DMS53 treated with DMSO at 0.1 percent for 48 hours (cell line): ENCODE measurements around the gene GNG3.

Source experiments
- DNase-seq: peaks from one replicate; lab custom pipeline; 2025; ENCODE audit not compliant: unreplicated experiment; lab: John Stamatoyannopoulos, UW

GNG3 gene

DNA sequence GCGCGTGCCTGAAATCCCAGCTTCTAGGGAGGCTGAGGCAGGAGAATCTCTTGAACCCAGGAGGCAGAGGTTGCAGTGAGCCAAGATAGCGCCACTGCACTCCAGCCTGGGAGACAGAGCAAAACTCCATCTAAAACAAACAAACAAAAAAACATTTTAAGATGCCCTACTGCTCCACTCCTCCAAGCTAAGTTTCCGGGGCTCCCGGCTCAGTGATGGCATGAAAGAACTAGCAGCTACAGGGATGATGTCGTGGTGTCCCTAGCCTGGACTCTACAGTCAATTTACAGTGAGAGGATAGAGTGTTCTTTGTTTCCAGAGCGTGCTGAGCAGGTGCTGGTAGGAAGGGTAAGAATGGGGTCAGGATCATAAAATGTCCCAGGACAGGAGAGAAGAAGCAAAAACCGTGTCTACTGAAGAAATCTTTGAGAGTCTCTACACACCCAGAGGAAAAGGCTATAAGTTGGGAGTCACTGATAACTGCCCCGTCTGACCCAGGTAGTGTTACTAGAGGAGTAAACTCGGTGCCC lies 47.7 kb downstream of the GNG3 start:
- no peak for DNase-seq

DNA sequence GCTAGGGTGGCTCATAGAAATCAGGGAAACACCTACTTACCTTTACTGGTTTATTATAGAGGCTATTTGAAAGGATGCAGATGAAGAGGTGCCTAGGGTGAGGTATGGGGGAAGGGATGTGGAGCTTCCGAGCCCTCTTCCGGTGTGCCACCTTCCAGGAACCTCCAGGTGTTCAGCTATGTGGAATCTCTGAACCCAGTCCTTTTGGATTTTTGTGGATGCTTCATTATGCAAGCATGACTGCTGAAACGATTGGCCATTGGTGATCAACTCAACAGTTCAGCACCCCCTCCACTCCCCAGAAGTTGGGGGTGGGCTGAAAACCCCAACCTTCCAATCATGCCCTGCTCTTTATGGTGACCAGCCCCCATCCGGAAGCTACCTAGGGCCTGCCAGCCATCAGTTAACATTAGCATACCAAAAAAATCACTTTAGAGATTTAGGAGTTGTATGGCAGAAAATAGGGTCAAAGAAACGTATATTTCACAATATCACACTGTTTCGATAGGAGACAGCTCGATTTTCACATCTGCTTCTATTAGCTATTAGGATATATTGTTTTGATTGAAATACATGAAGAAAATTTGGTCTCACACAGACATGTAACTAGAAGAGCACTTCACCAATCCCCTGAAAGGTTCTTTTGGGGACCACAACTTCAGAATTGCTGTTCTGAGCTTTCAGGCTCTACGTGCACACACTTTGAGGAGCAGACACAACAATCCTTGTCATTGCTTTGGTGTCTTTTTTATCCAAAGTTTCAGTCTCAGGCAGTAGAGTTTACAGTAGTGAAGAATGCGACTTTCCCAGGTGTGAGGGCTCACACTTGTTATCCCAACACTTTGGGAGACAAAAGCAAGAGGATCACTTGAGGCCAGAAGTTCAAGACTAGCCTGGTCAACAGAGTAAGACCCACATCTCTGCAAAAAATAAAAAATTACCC lies 50.6 kb downstream of the GNG3 start:
- no peak for DNase-seq
